ENCODE data around the gene TMOD2.

The TMOD2 gene

DNA sequence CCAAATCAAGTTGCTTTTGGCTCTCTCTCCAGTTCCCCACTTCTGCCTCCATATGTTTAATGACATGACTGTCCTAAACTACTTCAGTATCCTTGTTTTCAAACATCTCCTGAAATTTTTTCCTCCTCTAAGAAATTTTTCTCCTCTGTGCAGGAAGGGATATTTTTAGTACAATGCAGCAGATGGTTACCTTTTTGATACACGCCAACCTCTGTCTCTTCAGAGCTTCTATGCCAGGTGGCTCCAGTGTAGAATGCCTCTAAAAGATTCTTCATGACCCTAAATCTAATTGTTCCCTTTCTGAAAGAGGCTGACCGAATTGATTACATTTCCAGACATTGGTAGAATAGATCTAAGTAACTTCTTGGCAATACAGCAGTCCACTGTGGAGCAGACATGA lies 111.7 kb downstream of the TMOD2 start:
- no peak for DNase-seq

- DNase-seq, result no peak
Observed at GRCh38 chr15:51864408-51865056, 113.1 kb downstream of the TMOD2 start.

DNA sequence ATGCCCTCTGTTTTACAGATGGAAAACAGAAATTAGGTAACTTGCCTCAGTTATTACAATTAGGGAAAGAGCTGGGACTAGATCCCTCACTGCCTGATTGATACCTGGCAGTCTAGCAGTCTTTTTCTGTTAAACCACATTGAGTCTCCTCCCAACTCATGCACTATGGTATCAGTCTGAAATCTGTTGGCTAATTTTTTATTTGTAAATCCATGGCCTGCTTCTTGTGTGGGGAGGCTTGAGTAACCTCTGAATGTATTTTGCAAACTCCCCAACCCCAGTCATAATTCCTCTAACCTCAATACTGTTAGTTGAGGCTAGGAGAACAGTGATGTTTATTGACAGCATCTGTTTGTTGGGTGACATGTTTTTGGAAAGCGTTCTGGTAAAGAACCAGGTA lies 113.9 kb downstream of the TMOD2 start:
- no peak for DNase-seq
